Measurements from ENCODE around the gene TVP23C.
"Not testable (repeated sequence)": the region's sequence is repeated elsewhere in the genome, so short reads cannot be mapped to it uniquely, and the experiment has no call there.

TVP23C gene

DNA sequence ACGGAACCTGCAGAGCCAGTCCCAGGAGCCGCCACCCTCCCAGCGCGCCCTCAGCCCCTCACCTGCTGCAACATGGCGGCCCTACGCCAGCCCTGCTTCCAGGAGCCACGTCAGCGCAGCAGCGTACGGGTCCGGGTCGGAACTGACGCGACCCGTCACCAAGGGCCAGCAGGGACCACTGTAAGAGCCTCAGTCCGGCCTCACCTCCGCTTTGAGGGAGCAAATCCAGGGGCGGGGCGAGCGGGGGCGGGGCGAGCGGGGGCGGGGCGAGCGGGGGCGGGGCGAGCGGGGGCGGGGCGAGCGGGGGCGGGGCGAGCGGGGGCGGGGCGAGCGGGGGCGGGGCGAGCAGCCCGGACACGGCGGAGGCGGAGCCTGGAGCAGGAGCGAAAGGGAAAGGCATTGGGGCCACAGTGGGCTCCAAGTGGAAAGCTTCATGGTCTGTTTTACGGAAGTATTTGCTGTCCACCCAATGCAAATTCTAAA lies at the start of gene TVP23C:
TVP23C (minus strand) TSS at position 109 of the 483 bp plus-strand sequence; CDS start at position 74, 35 bp downstream.
- peak; percentile 39 to 53 for DNase-seq (ENCODE audit: low read depth in 2 of 2)

DNA sequence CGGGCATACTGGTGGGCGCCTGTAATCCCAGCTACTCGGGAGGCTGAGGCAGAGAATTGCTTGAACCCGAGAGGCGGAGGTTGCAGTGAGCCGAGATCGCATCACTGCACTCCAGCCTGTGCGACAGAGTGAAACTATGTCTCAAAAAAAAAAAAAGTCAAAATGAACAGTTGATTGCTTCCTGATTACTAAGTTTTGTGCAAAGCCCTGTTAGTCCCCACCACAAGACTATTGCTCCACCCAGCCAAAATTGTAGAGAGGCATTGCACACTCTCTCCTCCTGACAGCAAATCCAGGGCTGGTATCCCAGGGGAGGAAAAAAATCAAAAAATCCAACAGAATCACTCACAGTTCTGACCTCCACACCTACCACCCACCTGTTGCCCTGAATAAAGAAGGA lies 29.7 kb upstream of the TVP23C start:
- DNase-seq (ENCODE audit: low read depth in 2 of 2): not testable (repeated sequence)

DNA sequence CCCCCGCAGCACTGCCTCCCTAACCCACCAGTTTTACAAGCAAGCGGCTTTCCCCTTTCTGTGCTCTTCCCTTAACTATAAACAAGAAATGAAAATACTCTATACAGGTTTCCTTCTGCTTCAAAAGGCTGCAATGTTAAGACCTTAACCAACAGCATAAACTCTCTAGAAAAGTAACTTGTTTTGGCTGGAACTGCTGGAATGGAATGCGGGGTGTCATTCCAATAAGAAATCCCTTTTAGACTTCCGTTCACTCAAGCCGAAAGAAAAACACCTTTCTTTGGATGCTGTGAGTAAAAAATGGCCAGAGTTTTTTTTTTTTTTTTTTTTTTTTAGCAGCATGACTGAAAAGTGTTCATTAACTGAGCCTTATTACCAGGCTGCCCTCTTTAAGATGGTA lies 28.7 kb upstream of the TVP23C start:
- not testable (repeated sequence) for DNase-seq (ENCODE audit: low read depth in 2 of 2)

DNA sequence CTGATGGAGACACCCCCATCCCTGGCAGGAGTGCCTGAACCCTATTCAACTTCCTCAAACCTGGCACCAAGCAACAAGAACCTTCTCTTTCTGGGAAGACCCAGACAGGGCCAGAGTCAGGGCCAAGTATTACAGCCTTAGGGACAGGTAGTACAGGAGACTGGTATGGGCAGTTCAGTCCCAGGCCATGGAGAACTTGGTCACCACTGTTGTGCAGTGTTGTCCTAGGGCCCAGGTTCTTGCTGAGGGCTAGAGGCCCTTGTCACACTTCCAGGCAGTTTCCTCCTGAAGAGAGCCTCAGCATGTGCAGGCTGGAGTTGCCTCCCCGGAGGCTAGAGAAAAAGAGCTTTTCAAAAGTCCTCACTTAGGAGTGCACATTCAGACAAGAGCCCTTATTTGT lies 27.6 kb upstream of the TVP23C start:
- DNase-seq (ENCODE audit: low read depth in 2 of 2): not testable (repeated sequence)

DNA sequence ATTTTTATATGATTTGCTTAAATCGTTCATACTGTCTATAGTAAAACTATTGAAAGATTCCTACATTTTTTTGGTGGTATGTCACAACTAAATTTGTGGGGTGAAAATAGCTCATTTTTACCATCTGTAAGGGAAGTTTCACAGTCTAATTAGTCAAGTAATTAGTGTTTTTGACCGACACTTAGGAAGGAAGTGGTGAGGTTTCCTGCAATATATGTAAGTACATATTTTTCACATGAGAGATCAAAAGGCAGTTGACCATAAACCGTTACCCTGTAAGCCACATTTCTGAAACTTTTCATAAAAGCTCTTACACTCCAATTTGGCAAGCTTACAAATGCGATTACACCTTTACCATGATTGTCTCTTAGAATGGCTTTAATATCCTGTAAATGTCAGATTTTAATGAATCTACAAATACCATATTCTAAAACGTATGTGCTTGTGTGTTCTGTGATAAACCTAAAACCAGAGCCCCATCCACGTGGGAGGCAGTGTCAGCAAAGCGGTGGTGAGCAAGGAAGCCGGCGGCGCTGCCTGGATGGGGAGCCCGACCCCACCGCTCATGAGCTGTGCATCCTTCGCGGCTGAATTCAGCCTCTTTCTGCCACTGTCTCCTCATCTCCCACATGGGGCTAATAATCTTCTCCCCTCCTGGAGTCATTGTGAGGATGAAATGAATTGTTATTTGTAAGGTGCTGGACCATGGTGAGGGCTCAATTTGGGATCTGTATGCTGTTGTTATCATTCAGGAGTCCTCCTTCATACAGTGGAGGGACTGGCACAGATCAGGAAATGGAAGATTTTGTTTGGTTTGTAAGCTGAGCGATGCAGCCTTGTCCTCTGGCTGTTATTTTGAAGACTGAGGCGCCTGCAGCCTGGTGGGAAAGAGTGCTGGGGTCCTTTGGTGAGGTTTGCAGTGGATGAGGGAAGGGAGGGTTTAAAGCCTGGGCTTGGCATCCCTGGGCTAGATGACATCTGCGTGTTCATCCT lies 26.6 kb upstream of the TVP23C start:
- DNase-seq (ENCODE audit: low read depth in 2 of 2): peak in 1 of 2 experiments; percentile 28

DNA sequence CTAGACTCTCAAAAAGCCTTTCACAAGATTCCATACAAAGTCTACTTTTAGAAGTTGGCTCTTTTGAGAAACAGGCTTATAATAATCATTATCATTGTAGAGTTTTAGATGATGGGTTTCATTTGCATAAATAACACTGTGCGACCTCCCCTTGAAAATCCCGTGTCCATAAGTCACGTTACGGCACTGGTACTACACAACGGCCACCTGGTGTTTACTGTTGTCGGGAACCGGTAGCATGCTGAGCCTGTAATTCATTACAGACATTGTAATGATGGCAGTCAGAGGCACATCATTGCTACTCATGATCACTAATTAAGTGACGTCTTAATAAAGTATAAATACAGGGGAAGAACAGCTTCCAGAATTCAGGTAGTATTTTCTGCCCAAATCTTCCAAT lies 24.7 kb upstream of the TVP23C start:
- not testable (repeated sequence) for DNase-seq (ENCODE audit: low read depth in 2 of 2)

DNA sequence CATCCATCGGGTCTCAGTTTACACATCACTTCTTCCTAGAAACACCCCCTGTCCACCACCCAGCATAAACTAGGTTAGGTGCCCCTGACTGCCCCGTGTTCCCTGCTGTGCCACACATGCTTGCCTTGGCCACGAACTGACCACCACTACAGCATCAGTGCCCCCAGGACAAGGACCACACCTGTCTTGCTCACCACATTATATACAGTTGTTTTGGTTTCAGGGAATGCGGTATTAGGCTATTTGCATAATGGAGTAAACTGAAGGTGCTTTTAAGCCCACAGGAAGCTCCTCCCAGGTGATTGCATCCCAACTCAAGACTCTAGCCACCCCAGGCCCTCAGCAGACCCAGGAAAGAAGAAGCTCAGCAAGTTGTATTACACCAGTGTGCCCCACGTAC lies 20.0 kb upstream of the TVP23C start:
- DNase-seq (ENCODE audit: low read depth in 2 of 2): not testable (repeated sequence)

DNA sequence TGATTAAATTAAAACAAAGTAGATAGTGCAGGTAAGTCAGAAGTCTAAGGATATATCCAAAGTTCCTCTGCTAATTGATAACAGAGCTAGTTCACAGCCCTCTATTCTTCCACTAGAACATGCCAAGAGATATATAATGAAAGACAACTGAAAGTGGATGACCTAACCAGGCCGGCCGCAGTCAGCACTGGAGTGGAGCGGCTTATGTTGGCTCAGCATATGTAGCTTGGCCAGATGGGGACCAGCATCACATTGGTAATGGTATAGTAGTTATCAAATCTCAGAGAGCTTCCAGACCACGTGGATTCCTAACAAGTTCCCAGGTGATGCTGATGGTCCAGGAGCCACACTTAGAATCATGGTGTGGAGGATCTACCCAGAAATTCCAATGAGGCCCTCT lies 18.2 kb upstream of the TVP23C start:
- DNase-seq (ENCODE audit: low read depth in 2 of 2): not testable (repeated sequence)

DNA sequence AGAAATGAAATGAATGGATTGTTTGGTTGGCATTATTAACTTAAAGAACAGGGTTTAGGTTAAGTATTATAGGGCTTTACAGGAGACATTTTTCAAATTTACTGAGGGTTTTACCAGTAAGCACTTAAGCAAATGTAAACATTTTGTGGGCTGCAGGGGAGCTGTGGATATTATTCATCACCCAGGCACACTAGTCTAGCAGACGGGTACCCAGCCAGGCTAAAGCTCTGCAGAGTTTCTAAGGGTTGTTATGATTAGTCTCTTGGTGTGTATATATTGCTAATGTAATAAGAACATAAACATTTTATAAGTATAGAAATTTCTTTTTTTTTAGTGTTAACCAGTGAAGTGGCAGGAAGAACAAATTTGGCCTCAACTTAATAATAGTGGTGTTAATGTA lies 13.6 kb upstream of the TVP23C start:
- DNase-seq (ENCODE audit: low read depth in 2 of 2): not testable (repeated sequence)

DNA sequence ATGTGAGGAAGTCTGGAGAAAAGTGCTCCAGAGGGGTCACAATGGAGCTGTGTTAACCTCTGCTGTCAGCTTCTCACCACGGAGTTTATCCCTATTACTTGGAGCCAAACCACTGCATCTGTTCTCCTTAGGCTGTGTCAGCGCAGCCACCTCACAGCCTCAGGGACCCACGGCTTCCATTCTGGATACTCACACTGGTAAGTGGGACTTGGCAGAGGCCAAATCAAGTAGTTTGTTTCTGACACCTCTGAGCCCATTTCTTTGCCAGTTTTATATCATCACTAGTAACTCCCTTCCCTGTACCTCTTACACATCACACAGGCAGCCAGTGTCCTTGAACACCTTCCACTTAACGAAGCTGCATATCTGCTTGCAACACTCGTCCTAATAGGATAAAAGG lies 11.4 kb upstream of the TVP23C start:
- DNase-seq (ENCODE audit: low read depth in 2 of 2): not testable (repeated sequence)

DNA sequence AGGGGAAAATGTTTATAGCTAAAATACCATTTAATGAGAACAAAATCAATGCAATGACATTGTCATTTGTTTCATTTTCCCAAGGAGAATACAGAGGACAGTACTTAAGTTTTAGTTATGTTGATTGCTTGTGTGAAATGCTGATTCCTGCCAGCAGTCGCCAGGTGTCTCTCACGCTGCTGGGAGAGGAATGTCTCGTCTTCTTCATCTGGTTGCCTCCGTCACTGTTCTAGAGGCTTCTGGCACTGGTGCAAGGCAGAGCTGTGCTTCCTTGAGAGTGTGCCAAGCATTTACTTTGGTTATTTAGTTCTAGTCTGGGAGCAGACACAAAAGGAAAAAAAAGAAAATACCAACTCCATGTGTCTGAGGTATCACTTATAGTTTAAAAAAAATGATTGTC lies 10.6 kb upstream of the TVP23C start:
- DNase-seq (ENCODE audit: low read depth in 2 of 2): not testable (repeated sequence)

DNA sequence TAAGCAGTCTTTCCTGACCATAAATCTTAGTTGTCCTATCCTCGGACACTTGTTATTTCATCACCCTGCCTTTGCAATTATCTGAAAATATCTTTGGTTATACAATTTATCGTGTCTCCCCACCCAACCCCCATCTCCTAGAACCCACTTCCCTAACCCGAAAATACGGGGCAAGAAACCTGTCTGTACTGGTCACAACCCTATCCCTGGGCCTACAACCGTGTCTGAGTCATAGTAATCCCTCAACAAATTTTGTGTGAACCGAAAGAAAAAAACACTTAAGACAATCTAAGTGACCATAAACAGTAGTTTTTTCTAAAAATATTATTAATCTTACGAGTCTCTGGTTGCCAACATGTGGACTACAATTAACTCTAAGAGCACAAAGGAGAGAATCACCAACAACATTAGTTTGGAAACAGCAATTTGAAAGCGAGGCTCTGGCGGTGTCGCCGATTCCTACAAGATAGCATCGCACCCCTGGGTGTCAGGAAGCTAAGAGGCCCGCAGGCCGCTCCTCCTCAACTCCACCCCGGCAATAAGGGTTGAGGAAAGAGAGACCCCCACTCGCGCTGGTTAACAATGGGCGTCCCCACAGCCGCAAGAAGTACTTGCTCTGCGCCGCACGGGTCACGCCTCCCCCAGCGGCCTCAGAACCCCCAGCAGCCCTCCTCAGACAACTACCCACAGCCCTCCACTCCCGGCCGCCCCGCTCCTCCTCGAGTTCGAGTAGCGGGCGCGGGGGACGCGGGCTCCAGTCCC lies 489 bp downstream of the TVP23C start:
- DNase-seq (ENCODE audit: low read depth in 2 of 2): not testable (repeated sequence)

DNA sequence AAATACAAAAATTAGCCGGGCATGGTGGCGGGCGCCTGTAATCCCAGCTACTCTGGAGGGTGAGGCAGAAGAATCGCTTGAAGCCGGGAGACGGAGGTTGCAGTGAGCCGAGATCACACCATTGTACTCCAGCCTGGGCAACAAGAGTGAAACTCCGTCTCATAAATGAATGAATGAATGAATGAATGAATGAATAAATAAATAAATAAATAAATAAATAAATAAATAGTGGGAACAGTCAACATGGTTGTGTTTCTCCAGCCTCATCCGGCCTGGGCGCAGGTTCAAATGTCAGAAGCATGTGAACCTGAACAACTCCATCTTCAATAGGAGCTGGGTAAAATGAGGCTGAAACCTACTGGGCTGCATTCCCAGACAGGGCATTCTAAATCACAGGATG lies 1.8 kb downstream of the TVP23C start:
- not testable (repeated sequence) for DNase-seq (ENCODE audit: low read depth in 2 of 2)

DNA sequence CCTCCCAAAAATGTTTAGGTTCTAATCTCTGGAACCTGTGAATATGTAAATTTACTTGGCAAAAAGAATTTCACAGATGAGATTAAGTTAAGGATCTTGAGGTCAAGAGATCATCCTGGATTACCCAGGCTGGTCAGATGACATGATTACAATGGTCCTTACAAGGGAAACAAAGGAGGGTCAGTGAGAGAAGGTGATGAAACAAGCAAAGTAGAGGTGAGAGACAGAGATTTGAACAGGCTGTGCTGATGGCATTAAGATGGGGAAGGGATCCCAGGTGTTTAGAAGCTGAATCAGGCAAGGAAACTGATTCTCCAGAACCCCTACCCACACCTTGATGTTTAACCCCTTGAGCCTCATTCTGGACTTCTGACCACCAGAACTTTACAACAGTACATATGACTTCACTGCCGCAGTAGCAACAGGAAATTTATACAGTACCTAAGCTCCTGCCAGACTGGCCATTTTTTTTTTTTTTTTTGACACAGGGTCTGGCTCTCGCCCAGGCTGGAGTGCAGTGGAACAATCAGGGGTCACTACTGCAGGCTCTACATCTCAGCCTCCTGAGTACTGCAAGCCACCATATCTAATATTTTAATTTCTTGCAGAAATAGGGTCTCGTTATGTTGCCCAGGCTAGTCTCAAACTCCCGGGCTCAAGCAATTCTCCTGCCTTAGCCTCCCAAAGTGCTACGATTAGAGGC lies 4.7 kb downstream of the TVP23C start:
- DNase-seq (ENCODE audit: low read depth in 2 of 2): not testable (repeated sequence)

DNA sequence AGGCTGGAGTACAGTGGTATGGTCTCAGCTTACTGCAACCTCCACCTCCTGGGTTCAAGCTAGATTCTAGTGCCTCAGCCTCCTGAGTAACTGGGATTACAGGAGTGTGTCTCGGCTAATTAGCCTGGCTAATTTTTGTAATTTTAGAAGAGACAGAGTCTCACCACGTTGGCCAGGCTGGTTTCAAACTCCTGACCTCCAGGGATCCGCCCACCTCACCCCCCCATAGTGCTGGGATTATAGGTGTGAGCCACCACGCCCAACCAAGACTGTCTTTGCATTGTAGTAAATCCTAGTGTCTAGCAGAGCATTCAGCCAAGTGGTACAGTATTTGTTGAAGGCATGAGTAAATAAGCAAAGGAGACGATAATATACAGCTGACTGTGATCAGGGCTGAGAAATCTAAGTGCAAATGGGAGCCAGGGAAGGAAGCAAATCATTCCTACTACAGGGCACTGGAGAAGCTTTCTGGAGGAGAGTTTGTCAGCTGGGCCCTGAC lies 5.9 kb downstream of the TVP23C start:
- not testable (repeated sequence) for DNase-seq (ENCODE audit: low read depth in 2 of 2)

DNA sequence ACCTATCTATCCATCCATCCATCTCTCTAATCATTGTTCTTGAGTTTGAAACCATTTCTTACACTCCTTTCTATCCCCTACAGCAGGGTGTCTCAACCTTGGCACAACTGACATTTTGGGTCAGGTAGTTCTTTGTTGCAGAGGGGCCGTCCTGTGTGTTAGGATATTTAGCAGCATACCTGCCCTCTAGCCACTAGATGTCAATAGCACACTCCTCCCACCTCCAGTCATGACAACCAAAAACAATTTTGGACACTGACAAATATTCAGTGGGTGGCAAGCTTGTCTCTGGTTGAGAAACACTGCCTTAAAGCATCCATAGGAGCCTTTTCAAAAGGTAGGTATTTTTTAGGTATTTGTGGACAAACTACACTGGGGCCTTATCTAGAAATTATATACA lies 10.4 kb downstream of the TVP23C start:
- not testable (repeated sequence) for DNase-seq (ENCODE audit: low read depth in 2 of 2)

DNA sequence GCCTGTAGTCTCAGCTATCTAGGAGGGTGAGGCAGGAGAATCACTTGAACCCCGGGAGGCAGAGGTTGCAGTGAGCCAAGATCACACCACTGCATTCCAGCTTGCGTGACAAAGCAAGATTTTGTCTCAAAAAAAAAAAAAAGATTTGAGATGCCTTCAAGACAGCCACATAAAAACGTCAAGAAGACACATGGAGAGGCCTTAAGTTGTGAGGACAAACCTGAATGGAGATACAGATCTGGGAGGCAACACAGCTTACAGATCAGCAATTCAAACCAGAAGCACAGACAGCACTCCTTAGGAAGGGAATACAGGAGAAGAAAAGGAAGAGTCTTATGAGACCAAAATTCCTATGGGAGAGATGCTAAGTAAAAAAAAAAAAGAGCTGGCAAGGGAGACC lies 13.7 kb downstream of the TVP23C start:
- DNase-seq (ENCODE audit: low read depth in 2 of 2): not testable (repeated sequence)

DNA sequence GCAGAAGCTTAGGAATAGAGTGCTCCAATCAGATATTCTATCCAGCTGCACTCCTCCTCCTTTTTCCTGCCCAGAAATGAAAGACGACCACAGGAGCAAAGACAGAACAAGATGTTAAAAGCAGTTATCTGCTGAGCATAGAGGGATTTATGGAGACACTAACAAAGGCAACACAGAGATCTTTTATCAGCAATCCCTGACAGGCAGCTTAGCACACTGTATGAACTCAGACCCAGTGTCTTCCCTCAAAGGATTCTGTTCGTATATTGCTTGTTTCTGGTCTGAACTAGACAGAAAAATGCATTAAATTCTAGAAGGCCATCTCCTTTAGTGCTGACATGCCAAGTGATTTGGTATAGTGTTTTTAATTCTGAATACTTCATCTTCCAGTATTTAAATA lies 16.7 kb downstream of the TVP23C start:
- DNase-seq (ENCODE audit: low read depth in 2 of 2): not testable (repeated sequence)

DNA sequence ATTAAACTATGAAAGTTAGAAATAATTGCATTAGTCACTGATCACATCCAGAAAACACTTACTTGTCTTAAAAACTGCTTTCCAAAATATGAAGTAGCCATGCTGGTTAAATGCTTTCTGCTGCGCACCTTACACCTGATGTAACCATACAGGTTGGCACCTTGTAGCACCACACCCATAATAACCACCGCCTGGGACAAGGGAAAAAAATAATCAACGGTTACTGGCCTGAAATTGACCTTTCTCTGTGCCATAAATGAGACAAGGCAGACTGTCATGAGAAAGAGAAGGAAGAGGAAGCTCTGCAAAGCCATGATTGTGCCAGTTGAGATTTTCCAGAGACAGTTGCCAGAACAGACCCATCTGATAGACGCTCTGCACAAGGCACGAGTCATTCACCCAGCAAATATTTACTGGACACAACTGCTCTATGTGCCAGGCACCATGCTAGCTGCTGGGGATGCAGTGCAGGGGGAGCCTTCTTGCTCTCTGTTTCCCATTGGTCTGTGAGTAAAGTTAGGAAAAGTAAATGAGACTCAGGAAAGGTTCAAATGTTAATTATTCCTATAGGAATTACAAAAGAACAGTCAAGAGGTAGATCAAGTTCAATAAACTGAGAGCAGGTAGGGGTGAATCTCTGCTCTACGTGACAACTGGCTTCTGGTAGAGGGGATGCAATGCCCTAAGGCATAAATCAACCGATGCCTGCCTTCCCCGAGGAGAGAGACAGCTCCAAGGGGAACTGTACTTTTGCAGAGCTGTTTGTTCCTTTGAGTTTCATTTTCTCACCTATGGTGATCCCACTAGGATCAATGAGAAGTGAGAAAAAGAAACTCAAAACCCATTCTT lies 22.7 kb downstream of the TVP23C start:
- DNase-seq (ENCODE audit: low read depth in 2 of 2): not testable (repeated sequence)

DNA sequence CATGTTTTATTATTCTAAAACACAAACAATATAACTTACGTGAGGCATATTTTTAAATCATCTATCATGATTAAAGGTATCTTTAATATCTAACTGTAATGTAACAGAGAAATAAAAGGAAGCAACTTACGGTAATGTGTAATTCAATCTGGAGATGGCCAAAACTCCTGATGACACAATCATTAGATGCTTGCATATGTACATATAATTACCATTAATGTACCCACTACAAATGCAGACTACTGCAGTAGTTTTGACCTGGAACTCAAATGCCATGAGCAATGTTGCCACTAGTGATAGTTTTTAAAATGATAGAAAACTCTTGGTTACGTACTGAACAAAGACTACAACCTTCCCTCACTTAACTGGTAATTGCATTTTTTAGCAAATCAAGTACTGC lies 30.2 kb downstream of the TVP23C start:
- not testable (repeated sequence) for DNase-seq (ENCODE audit: low read depth in 2 of 2)
